PC-3 (cell line): ENCODE results near the gene CDC42BPB. TPM values are rescaled to one million over a fixed set of nuclear protein-coding genes. Genes with fewer than 3 reads are reported as not detected.

Source experiments
- ATAC-seq: fragments of 200-7000 bp; cut with Tn5 transposase; 2 replicates; pipeline ENCODE4 v1.9.1; 2020; ENCODE audit warnings: mild to moderate bottlenecking, moderate library complexity
- BruUV-seq: library from RNA; stranded (reverse); fragments of 400-500 nt; replicated peaks from 2 replicates; lab custom pipeline; 2021; lab: Mats Ljungman, UMichigan
- CTCF ChIA-PET: fragments of 300-600 bp; sonication (Branson Sonifier 250); formaldehyde crosslinking; loops from one replicate; lab custom pipeline; 2022; ENCODE audit warnings: antibody characterized with exemption; lab: Charles Lee
- POLR2A ChIA-PET: fragments of 300-600 bp; sonication (Branson Sonifier 250); formaldehyde crosslinking; loops from one replicate; lab custom pipeline; 2022; ENCODE audit warnings: antibody characterized with exemption; ENCODE audit not compliant: unreplicated experiment; lab: Charles Lee
- DNase-seq: peaks from one replicate; pipeline ENCODE4 v3.0.0-alpha.2; 2015
- H2AFZ ChIP-seq: fragments of 300-600 bp; sonication (generic); 2 replicates; pipeline ENCODE4 v1.6.0; 2016; ENCODE audit warnings: antibody characterized with exemption, low read length
- H3F3A ChIP-seq: fragments of 300-600 bp; sonication (generic); one replicate; pipeline ENCODE4 v1.6.0; 2017; ENCODE audit warnings: antibody characterized with exemption, low read length, control low read depth, mild to moderate bottlenecking; ENCODE audit not compliant: unreplicated experiment
- H3K27ac ChIP-seq: fragments of 300-600 bp; sonication (generic); 2 replicates; pipeline ENCODE4 v1.5.1; 2016; ENCODE audit warnings: mild to moderate bottlenecking, low read length
- H3K27me3 ChIP-seq: fragments of 300-600 bp; sonication (generic); 2 replicates; pipeline ENCODE4 v1.6.1; 2016; ENCODE audit warnings: low read length, mixed read lengths
- H3K36me3 ChIP-seq: fragments of 300-600 bp; sonication (generic); 2 replicates; pipeline ENCODE4 v1.6.1; 2016; ENCODE audit warnings: low read depth, mixed run types, low read length, mixed read lengths
- H3K4me1 ChIP-seq: fragments of 300-600 bp; sonication (generic); 2 replicates; pipeline ENCODE4 v1.5.1; 2016; ENCODE audit warnings: low read length; ENCODE audit not compliant: insufficient read depth
- H3K4me2 ChIP-seq: fragments of 300-600 bp; sonication (generic); 2 replicates; pipeline ENCODE4 v1.6.0; 2016; ENCODE audit warnings: low read length
- H3K4me3 ChIP-seq: fragments of 300-600 bp; sonication (generic); 2 replicates; pipeline ENCODE4 v1.5.1; 2016; ENCODE audit warnings: mild to moderate bottlenecking, low read length, mixed read lengths
- H3K79me2 ChIP-seq: fragments of 300-600 bp; sonication (generic); 2 replicates; pipeline ENCODE4 v1.6.1; 2017; ENCODE audit warnings: low read length, mixed read lengths
- H3K9ac ChIP-seq: fragments of 300-600 bp; sonication (generic); 2 replicates; pipeline ENCODE4 v1.6.0; 2016; ENCODE audit warnings: mild to moderate bottlenecking, low read length
- H3K9me2 ChIP-seq: fragments of 300-600 bp; sonication (generic); replicated peaks from 2 replicates; pipeline ENCODE4 v1.6.1; 2016; ENCODE audit warnings: mixed run types, low read length, mixed read lengths
- H3K9me3 ChIP-seq: fragments of 300-600 bp; sonication (generic); 2 replicates; pipeline ENCODE4 v1.6.1; 2016; ENCODE audit warnings: low read length, mixed read lengths
- H4K20me1 ChIP-seq: fragments of 300-600 bp; sonication (generic); 2 replicates; pipeline ENCODE4 v1.6.1; 2016; ENCODE audit warnings: low read length, mixed read lengths
- CTCF ChIP-seq: fragments of 300-600 bp; sonication (generic); conservative IDR thresholded peaks from 2 replicates; pipeline ENCODE4 v1.5.1; 2017; ENCODE audit warnings: antibody characterized with exemption, low read depth, mild to moderate bottlenecking, low read length
- EZH2 ChIP-seq: fragments of 300-600 bp; sonication (generic); IDR thresholded peaks from one replicate; pipeline ENCODE4 v1.6.1; 2017; ENCODE audit warnings: antibody characterized with exemption, mild to moderate bottlenecking, low read length; ENCODE audit not compliant: unreplicated experiment
- EZH2phosphoT487 ChIP-seq: fragments of 300-600 bp; sonication (generic); IDR thresholded peaks from 2 replicates; pipeline ENCODE4 v1.6.1; 2018; ENCODE audit warnings: mild to moderate bottlenecking, antibody characterized with exemption, low read length, borderline replicate concordance
- intact Hi-C: fragments of 100-400 bp; cut with micrococcal nuclease; formaldehyde crosslinking; loops from 2 replicates; pipeline ENCODE4 v1.9.0; 2023
- total RNA-seq: library from RNA; depleted of rRNA; stranded (reverse); fragments of >200 nt; gene quantifications from 2 replicates; pipeline ENCODE4 v1.2.3, GENCODE V29; 2014

CDC42BPB gene
- total RNA-seq, 1 experiment from 2014 or later: 73.0 TPM

GRCh38 chr14:102916347-102917055 is 140.8 kb downstream of the CDC42BPB start:
- Histone ChIP-seq H4K20me1 (no peaks in the 10 kb centered on the region), H3K9me2 (no peaks in the 10 kb centered on the region), H2AFZ (no peak overlapping the region), H3K27me3 (no peaks in the 10 kb centered on the region), H3K9ac (no peak overlapping the region), H3K79me2 (no peaks in the 10 kb centered on the region), H3F3A (no peaks in the 10 kb centered on the region), H3K4me2 (no peak overlapping the region), H3K27ac (no peak overlapping the region), H3K4me3 (no peak overlapping the region), H3K4me1 (no peaks in the 10 kb centered on the region), H3K9me3 (0 out of 2 replicates have a peak, but pooled peaks cover 5% of the 10 kb centered on the region), H3K36me3 (no peaks in the 10 kb centered on the region)
- DNase-seq: no peak
- BruUV-seq: no TSS peak
- ATAC-seq: no peak
- ChIA-PET POLR2A (no interaction called here), CTCF (no interaction called here)
- intact Hi-C loops: loop anchor here (10.0 kb wide), 1 partner anchor 142 kb away; the partner anchor contains the start of gene TRAF3
- TF ChIP-seq EZH2: no peak
- no peak for TF ChIP-seq EZH2phosphoT487
- no peak for TF ChIP-seq CTCF

GRCh38 chr14:102915292-102916110 is 141.8 kb downstream of the CDC42BPB start:
- BruUV-seq: no TSS peak

More at GRCh38 chr14:102915292-102916110, 141.8 kb downstream of the CDC42BPB start:
- ChIA-PET POLR2A (no interaction called here), CTCF (no interaction called here)
- no peaks in the 10 kb centered on the region for H3F3A ChIP-seq
- H3K4me1 ChIP-seq: no peaks in the 10 kb centered on the region
- no peak overlapping the region for H3K9ac ChIP-seq
- TF ChIP-seq EZH2phosphoT487: no peak
- no peak for TF ChIP-seq CTCF
- no peak for TF ChIP-seq EZH2
- H3K79me2 ChIP-seq: no peaks in the 10 kb centered on the region
- H3K27me3 ChIP-seq: no peaks in the 10 kb centered on the region
- H3K4me3 ChIP-seq: no peak overlapping the region
- no peak for ATAC-seq
- intact Hi-C loops: loop anchor here (10.0 kb wide), 1 partner anchor 141 kb away; the partner anchor contains the start of gene TRAF3
- H3K9me2 ChIP-seq: no peaks in the 10 kb centered on the region
- no peaks in the 10 kb centered on the region for H4K20me1 ChIP-seq
- no peak overlapping the region for H3K4me2 ChIP-seq
- no peak overlapping the region for H3K27ac ChIP-seq
- H2AFZ ChIP-seq: no peak overlapping the region
- no peak for DNase-seq
- no peaks in the 10 kb centered on the region for H3K36me3 ChIP-seq
- 0 out of 2 replicates have a peak, but pooled peaks cover 3% of the 10 kb centered on the region for H3K9me3 ChIP-seq
